Colonic mucosa (tissue), 4 donors: ENCODE measurements around the gene ENOPH1. TPM values are rescaled to one million over a fixed set of nuclear protein-coding genes. Genes with fewer than 3 reads are reported as not detected.
"Not testable (repeated sequence)": the region's sequence is repeated elsewhere in the genome, so short reads cannot be mapped to it uniquely, and the experiment has no call there.

Experiments used
- DNase-seq: peaks from one replicate; pipeline ENCODE4 v3.0.0-alpha.2; 2020
- H3K27ac ChIP-seq: fragments of 200-600 bp; one replicate; pipeline ENCODE4 v1.8.0; 2021
- H3K27me3 ChIP-seq: fragments of 200-600 bp; one replicate; pipeline ENCODE4 v1.8.0; 2021
- H3K36me3 ChIP-seq: fragments of 200-600 bp; one replicate; pipeline ENCODE4 v1.8.0; 2021
- H3K4me1 ChIP-seq: fragments of 200-600 bp; one replicate; pipeline ENCODE4 v1.8.0; 2021; ENCODE audit warnings: mild to moderate bottlenecking
- H3K4me3 ChIP-seq: fragments of 200-600 bp; one replicate; pipeline ENCODE4 v1.8.0; 2021
- H3K9ac ChIP-seq, 2 donors: one replicate each; pipeline ENCODE4 v1.7.0; 2013; ENCODE audit warnings: control low read depth in 2 of 2, low read depth in 2 of 2, low read length in 2 of 2
- H3K9me3 ChIP-seq: fragments of 200-600 bp; one replicate; pipeline ENCODE4 v1.8.0; 2021
- CTCF ChIP-seq: fragments of 200-600 bp; IDR thresholded peaks from one replicate; pipeline ENCODE4 v1.8.0; 2022; ENCODE audit warnings: antibody characterized with exemption, mild to moderate bottlenecking
- intact Hi-C: fragments of 100-400 bp; cut with DNase I; formaldehyde crosslinking; loops from one replicate; pipeline ENCODE4 v1.14.1; 2022
- total RNA-seq, 2 donors: library from RNA; stranded (reverse); fragmentation: NEBNext Ultra II Directional in 1 of 2; extraction: Animal tissue kit (Norgen Biotek cat#: 25700) in 1 of 2; gene quantifications; one replicate each; pipeline ENCODE4 v1.2.1, GENCODE V29; 2021
- donor health status: healthy.
- donor health status: DM: no; HTN: no; CAD: no.
- donor health status: DM: no; HTN: no; CAD: no.

The ENOPH1 gene
- total RNA-seq, 2 donors from 2014 or later: 19.9 to 38.5 TPM

GRCh38 chr4:82461710-82462109, 31.3 kb downstream of the ENOPH1 start:
- intact Hi-C loops: loop anchor here (2.0 to 10.0 kb wide), 2 partner anchors 277 to 803 kb away; no protein-coding TSS in a partner anchor
- Histone ChIP-seq H3K27ac (no peak overlapping the region), H3K4me1 (no peaks in the 10 kb centered on the region), H3K9me3 (no peaks in the 10 kb centered on the region), H3K4me3 (no peak overlapping the region), H3K27me3 (no peaks in the 10 kb centered on the region), H3K36me3 (no peaks in the 10 kb centered on the region), H3K9ac (no peak overlapping the region)
- no peak for TF ChIP-seq CTCF
- DNase-seq: no peak

- no peaks in the 10 kb centered on the region for H3K4me1 ChIP-seq
- no peaks in the 10 kb centered on the region for H3K36me3 ChIP-seq
- no peak overlapping the region for H3K9ac ChIP-seq
- intact Hi-C loops: loop anchor here (2.0 to 10.0 kb wide), 2 partner anchors 276 to 802 kb away; no protein-coding TSS in a partner anchor
- peak; percentile 89 for TF ChIP-seq CTCF
- H3K9me3 ChIP-seq: no peaks in the 10 kb centered on the region
- no peaks in the 10 kb centered on the region for H3K27me3 ChIP-seq
- H3K4me3 ChIP-seq: no peak overlapping the region
- peak; percentile 89 for DNase-seq
- no peak overlapping the region for H3K27ac ChIP-seq
Observed at GRCh38 chr4:82462415-82462831, 32.0 kb downstream of the ENOPH1 start.

- H3K4me3 ChIP-seq: no peak overlapping the region
- H3K9ac ChIP-seq: no peak overlapping the region
- intact Hi-C loops: loop anchor here (2.0 to 10.0 kb wide), 2 partner anchors 276 to 802 kb away; no protein-coding TSS in a partner anchor
- no peaks in the 10 kb centered on the region for H3K9me3 ChIP-seq
- no peaks in the 10 kb centered on the region for H3K4me1 ChIP-seq
- no peak for DNase-seq
- no peak for TF ChIP-seq CTCF
- H3K27me3 ChIP-seq: no peaks in the 10 kb centered on the region
- H3K36me3 ChIP-seq: no peaks in the 10 kb centered on the region
- no peak overlapping the region for H3K27ac ChIP-seq
Observed at GRCh38 chr4:82463221-82463620, 32.8 kb downstream of the ENOPH1 start.

- intact Hi-C loops: loop anchor here (10.0 kb wide), 1 partner anchor 797 kb away; no protein-coding TSS in a partner anchor
- no peak for DNase-seq
- no peak for TF ChIP-seq CTCF
- H3K4me1 ChIP-seq: no peaks in the 10 kb centered on the region
- no peaks in the 10 kb centered on the region for H3K27me3 ChIP-seq
- no peak overlapping the region for H3K27ac ChIP-seq
- H3K9ac ChIP-seq: no peak overlapping the region
- no peaks in the 10 kb centered on the region for H3K9me3 ChIP-seq
- H3K36me3 ChIP-seq: no peaks in the 10 kb centered on the region
- no peak overlapping the region for H3K4me3 ChIP-seq
Observed at GRCh38 chr4:82467471-82467870, 37.1 kb downstream of the ENOPH1 start.

GRCh38 chr4:82469791-82470345, 39.5 kb downstream of the ENOPH1 start:
- Histone ChIP-seq H3K9me3 (no peaks in the 10 kb centered on the region), H3K27me3 (no peaks in the 10 kb centered on the region), H3K36me3 (no peaks in the 10 kb centered on the region), H3K9ac (no peak overlapping the region), H3K27ac (no peak overlapping the region), H3K4me1 (no peaks in the 10 kb centered on the region), H3K4me3 (no peak overlapping the region)
- no peak for DNase-seq
- intact Hi-C loops: loop anchor here (10.0 kb wide), 1 partner anchor 795 kb away; no protein-coding TSS in a partner anchor
- no peak for TF ChIP-seq CTCF

- H3K9me3 ChIP-seq, H3K9ac ChIP-seq, H3K4me1 ChIP-seq, H3K36me3 ChIP-seq, H3K27ac ChIP-seq, DNase-seq, H3K27me3 ChIP-seq, H3K4me3 ChIP-seq, intact Hi-C loops: not testable (repeated sequence)
Observed at GRCh38 chr4:82473080-82473479, 42.7 kb downstream of the ENOPH1 start.
